MM.1S (cell line): ENCODE measurements around the gene FAM177A1.
"Not testable (repeated sequence)": the region's sequence is repeated elsewhere in the genome, so short reads cannot be mapped to it uniquely, and the experiment has no call there.

Experiments used
- DNase-seq: peaks from one replicate; pipeline ENCODE4 v3.0.0-alpha.2; 2015
- H2AFZ ChIP-seq: fragments of 300-600 bp; sonication (generic); 2 replicates; pipeline ENCODE4 v1.6.0; 2016; ENCODE audit warnings: antibody characterized with exemption, low read length
- H3F3A ChIP-seq: fragments of 300-600 bp; sonication (generic); 2 replicates; pipeline ENCODE4 v1.6.1; 2016; ENCODE audit warnings: mild to moderate bottlenecking, antibody characterized with exemption, low read length, moderate library complexity, mixed read lengths; ENCODE audit not compliant: insufficient read depth
- H3K27ac ChIP-seq: fragments of 300-600 bp; sonication (generic); 2 replicates; pipeline ENCODE4 v1.5.1; 2016; ENCODE audit warnings: mild to moderate bottlenecking, low read length
- H3K27me3 ChIP-seq: fragments of 300-600 bp; sonication (generic); replicated peaks from 2 replicates; pipeline ENCODE4 v1.6.0; 2016; ENCODE audit warnings: low read length; ENCODE audit not compliant: insufficient read depth
- H3K36me3 ChIP-seq: fragments of 300-600 bp; sonication (generic); replicated peaks from 2 replicates; pipeline ENCODE4 v1.6.1; 2016; ENCODE audit warnings: mild to moderate bottlenecking, low read length, mixed read lengths; ENCODE audit not compliant: insufficient read depth
- H3K4me1 ChIP-seq: fragments of 300-600 bp; sonication (generic); 2 replicates; pipeline ENCODE4 v1.6.1; 2016; ENCODE audit warnings: low read length, mixed read lengths
- H3K4me2 ChIP-seq: fragments of 300-600 bp; sonication (generic); 2 replicates; pipeline ENCODE4 v1.6.0; 2016; ENCODE audit warnings: low read depth, low read length
- H3K4me3 ChIP-seq: fragments of 300-600 bp; sonication (generic); 2 replicates; pipeline ENCODE4 v1.5.1; 2016; ENCODE audit warnings: low read length, mixed read lengths
- H3K79me2 ChIP-seq: fragments of 300-600 bp; sonication (generic); 2 replicates; pipeline ENCODE4 v1.6.1; 2016; ENCODE audit warnings: mixed run types, low read length, mixed read lengths
- H3K9ac ChIP-seq: fragments of 300-600 bp; sonication (generic); 2 replicates; pipeline ENCODE4 v1.6.1; 2016; ENCODE audit warnings: low read length, mixed read lengths
- H3K9me2 ChIP-seq: fragments of 300-600 bp; sonication (generic); replicated peaks from 2 replicates; pipeline ENCODE4 v1.6.1; 2016; ENCODE audit warnings: mild to moderate bottlenecking, low read length, mixed read lengths; ENCODE audit not compliant: insufficient read depth
- H3K9me3 ChIP-seq: fragments of 300-600 bp; sonication (generic); replicated peaks from 2 replicates; pipeline ENCODE4 v1.6.1; 2016; ENCODE audit warnings: mild to moderate bottlenecking, low read length, mixed read lengths; ENCODE audit not compliant: insufficient read depth
- H4K20me1 ChIP-seq: fragments of 300-600 bp; sonication (generic); 2 replicates; pipeline ENCODE4 v1.6.1; 2016; ENCODE audit warnings: mild to moderate bottlenecking, low read length, moderate library complexity, mixed read lengths; ENCODE audit not compliant: insufficient read depth
- CTCF ChIP-seq: fragments of 300-600 bp; sonication (generic); IDR thresholded peaks from 2 replicates; pipeline ENCODE4 v1.5.1; 2016; ENCODE audit warnings: antibody characterized with exemption, low read length, mixed read lengths
- EZH2 ChIP-seq: fragments of 300-600 bp; sonication (generic); optimal IDR thresholded peaks from 2 replicates; pipeline ENCODE3; 2017; ENCODE audit warnings: low read depth, mild to moderate bottlenecking, antibody characterized with exemption, low read length, mixed read lengths
- EZH2phosphoT487 ChIP-seq: fragments of 300-600 bp; sonication (generic); IDR thresholded peaks from 2 replicates; pipeline ENCODE4 v1.6.1; 2018; ENCODE audit warnings: antibody characterized with exemption, low read length

Gene FAM177A1

GRCh38 chr14:35020713-35021112 is 25.4 kb upstream of the FAM177A1 start:
- no peaks in the 10 kb centered on the region for H3K4me1 ChIP-seq
- no peaks in the 10 kb centered on the region for H3K9me3 ChIP-seq
- DNase-seq, result no peak
- H2AFZ ChIP-seq, result no peak overlapping the region
- H3K4me2 ChIP-seq, result no peak overlapping the region
- H3K79me2 ChIP-seq, result no peaks in the 10 kb centered on the region
- no peaks in the 10 kb centered on the region for H3K27me3 ChIP-seq
- H3F3A ChIP-seq, result no peaks in the 10 kb centered on the region
- H3K9me2 ChIP-seq, result no peaks in the 10 kb centered on the region
- H4K20me1 ChIP-seq, result no peaks in the 10 kb centered on the region
- no peak overlapping the region for H3K4me3 ChIP-seq
- no peak overlapping the region for H3K9ac ChIP-seq
- no peak overlapping the region for H3K27ac ChIP-seq
- H3K36me3 ChIP-seq, result no peaks in the 10 kb centered on the region
- no peak for TF ChIP-seq CTCF
- no peak for TF ChIP-seq EZH2
- no peak for TF ChIP-seq EZH2phosphoT487

GRCh38 chr14:35028435-35028834 is 17.6 kb upstream of the FAM177A1 start:
- Histone ChIP-seq H3K4me1 (no peaks in the 10 kb centered on the region), H3K79me2 (no peaks in the 10 kb centered on the region), H3K4me2 (no peak overlapping the region), H3K4me3 (no peak overlapping the region), H2AFZ (no peak overlapping the region), H3K27me3 (no peaks in the 10 kb centered on the region), H3K9ac (no peak overlapping the region), H4K20me1 (no peaks in the 10 kb centered on the region), H3K36me3 (no peaks in the 10 kb centered on the region), H3K9me3 (no peaks in the 10 kb centered on the region), H3K27ac (no peak overlapping the region), H3K9me2 (no peaks in the 10 kb centered on the region), H3F3A (no peaks in the 10 kb centered on the region)
- no peak for DNase-seq
- TF ChIP-seq EZH2phosphoT487, result no peak
- TF ChIP-seq CTCF, result no peak
- TF ChIP-seq EZH2, result no peak

DNA sequence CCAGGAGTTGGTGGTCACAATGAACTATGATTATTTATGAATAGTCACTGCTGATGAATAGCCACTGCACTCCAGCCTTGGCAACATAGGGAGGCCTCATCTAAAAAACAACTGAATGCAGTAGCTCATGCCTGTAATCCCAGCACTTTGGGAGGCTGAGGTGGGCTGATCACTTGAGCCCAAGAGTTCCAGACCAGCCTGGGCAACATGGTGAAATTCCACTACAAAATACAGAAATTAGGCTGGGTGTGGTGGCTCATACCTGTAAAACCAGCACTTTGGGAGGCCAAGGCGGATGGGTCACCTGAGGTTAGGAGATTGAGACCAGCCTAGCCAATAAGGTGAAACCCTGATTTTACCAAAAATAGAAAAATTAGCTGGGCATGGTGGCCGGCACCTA is 13.5 kb upstream of the FAM177A1 start:
- Histone ChIP-seq H4K20me1 (no peaks in the 10 kb centered on the region), H3F3A (no peaks in the 10 kb centered on the region), H3K4me2 (no peak overlapping the region), H3K9me2 (no peaks in the 10 kb centered on the region), H3K27me3 (no peaks in the 10 kb centered on the region), H3K9ac (no peak overlapping the region), H3K36me3 (no peaks in the 10 kb centered on the region), H3K4me3 (no peak overlapping the region), H3K4me1 (no peaks in the 10 kb centered on the region), H3K9me3 (no peaks in the 10 kb centered on the region), H3K79me2 (no peaks in the 10 kb centered on the region), H2AFZ (no peak overlapping the region), H3K27ac (no peak overlapping the region)
- TF ChIP-seq CTCF, result no peak
- no peak for TF ChIP-seq EZH2
- no peak for TF ChIP-seq EZH2phosphoT487
- DNase-seq, result no peak

GRCh38 chr14:35034440-35034833 is 11.6 kb upstream of the FAM177A1 start:
- no peak for TF ChIP-seq CTCF
- no peak for TF ChIP-seq EZH2phosphoT487
- TF ChIP-seq EZH2, result no peak
- H4K20me1 ChIP-seq, result no peaks in the 10 kb centered on the region
- H3K79me2 ChIP-seq, result no peaks in the 10 kb centered on the region
- no peaks in the 10 kb centered on the region for H3F3A ChIP-seq
- no peaks in the 10 kb centered on the region for H3K27me3 ChIP-seq
- no peak for DNase-seq
- no peaks in the 10 kb centered on the region for H3K4me1 ChIP-seq
- H3K9ac ChIP-seq, result no peak overlapping the region
- no peaks in the 10 kb centered on the region for H3K9me3 ChIP-seq
- H3K36me3 ChIP-seq, result no peaks in the 10 kb centered on the region
- no peak overlapping the region for H3K27ac ChIP-seq
- no peaks in the 10 kb centered on the region for H3K9me2 ChIP-seq
- no peak overlapping the region for H3K4me2 ChIP-seq
- no peak overlapping the region for H2AFZ ChIP-seq
- no peak overlapping the region for H3K4me3 ChIP-seq

DNA sequence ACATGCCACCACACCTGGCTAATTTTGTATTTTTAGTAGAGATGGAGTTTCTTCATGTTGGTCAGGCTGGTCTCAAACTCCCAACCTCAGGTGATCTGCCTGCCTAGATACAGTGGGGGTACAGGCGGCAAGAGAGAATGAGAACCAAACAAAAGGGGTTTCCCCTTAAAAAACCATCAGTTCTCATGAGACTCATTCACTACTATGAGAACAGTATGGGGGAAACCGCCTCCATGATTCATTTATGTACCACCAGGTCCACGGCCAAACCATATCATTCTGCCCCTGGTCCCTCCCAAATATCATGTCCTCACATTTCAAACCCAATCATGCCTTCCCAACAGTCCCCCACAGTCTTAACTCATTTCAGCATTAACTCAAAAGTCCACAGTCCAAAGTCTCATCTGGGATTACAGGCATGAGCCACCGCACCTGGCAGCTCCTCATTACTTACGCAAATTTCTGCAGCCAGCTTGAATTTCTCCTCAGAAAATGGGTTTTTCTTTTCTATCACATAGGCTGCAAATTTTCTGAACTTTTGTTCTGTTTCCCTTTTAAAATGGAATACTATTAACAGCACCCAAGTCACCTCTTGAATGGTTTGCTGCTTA is 11.0 kb upstream of the FAM177A1 start:
- H3K79me2 ChIP-seq, H3K36me3 ChIP-seq, H3K27ac ChIP-seq, H3K9ac ChIP-seq, H3F3A ChIP-seq, H3K4me2 ChIP-seq, H3K9me2 ChIP-seq, H4K20me1 ChIP-seq, H3K9me3 ChIP-seq, H3K27me3 ChIP-seq, DNase-seq, H3K4me3 ChIP-seq, H2AFZ ChIP-seq, H3K4me1 ChIP-seq: not testable (repeated sequence)
